GM12892 (cell line): Measurements from ENCODE around the gene MMEL1.

Experiments used
- DNase-seq: peaks from one replicate; pipeline ENCODE4 v3.0.0; 2011; ENCODE audit not compliant: insufficient read length
- FAIRE-seq: peaks from 2 replicates; lab custom pipeline; 2011; peaks lifted over from hg19 to GRCh38; lab: Jason Lieb, UNC
- POLR2A ChIP-seq: IDR thresholded peaks from 2 replicates; pipeline ENCODE4 v1.6.1; 2011; ENCODE audit warnings: low read depth, low read length, control low read depth
- POLR2AphosphoS5 ChIP-seq: IDR thresholded peaks from 2 replicates; pipeline ENCODE4 v1.6.1; 2011; ENCODE audit warnings: low read depth, low read length, control low read depth
- TAF1 ChIP-seq: IDR thresholded peaks from 2 replicates; pipeline ENCODE4 v1.6.1; 2011; ENCODE audit warnings: low read depth, mild to moderate bottlenecking, control low read depth, low read length, borderline replicate concordance

The MMEL1 gene

DNA sequence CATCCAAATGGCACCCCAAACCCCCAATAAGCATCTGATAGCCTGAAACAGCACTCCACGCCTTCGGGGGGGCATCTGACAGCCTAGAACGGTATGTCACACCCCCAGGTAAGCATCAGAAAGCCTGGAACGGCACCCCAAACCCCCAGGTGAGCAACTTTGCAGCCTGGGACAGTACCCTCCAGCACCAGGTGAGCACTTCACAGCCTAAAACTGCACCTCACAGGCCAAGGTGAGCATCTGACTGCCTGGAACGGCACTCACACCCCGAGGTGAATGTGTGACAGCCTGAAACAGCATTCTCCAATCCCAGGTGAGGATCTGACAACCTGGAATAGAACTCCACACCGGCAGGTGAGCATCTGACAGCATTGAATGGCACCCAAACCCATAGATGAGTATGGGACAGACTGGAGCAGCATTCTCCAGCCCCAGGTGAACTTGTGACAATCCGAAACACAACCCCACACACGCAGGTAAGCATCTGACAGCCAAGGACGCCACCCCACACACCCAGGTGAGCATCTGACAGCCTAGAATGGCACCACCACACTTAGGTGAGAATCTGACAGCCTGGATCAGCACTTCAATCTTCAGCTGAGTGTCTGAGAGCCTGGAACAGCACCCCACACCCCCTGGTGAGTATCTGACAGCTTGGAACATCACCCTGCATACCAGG is 18.3 kb upstream of the MMEL1 start:
- DNase-seq (no peak), FAIRE-seq (no peak)
- TF ChIP-seq TAF1 (no peak), POLR2AphosphoS5 (no peak), POLR2A (no peak)

- no peak for TF ChIP-seq TAF1
- no peak for TF ChIP-seq POLR2A
- TF ChIP-seq POLR2AphosphoS5: no peak
- DNase-seq (no peak), FAIRE-seq (no peak)
Measured at GRCh38 chr1:2646837-2647236, 14.0 kb upstream of the MMEL1 start.

- TF ChIP-seq POLR2A: no peak
- TF ChIP-seq TAF1: no peak
- TF ChIP-seq POLR2AphosphoS5: no peak
- no peak for FAIRE-seq
- DNase-seq: no peak
Measured at GRCh38 chr1:2645776-2646175, 13.0 kb upstream of the MMEL1 start.

DNA sequence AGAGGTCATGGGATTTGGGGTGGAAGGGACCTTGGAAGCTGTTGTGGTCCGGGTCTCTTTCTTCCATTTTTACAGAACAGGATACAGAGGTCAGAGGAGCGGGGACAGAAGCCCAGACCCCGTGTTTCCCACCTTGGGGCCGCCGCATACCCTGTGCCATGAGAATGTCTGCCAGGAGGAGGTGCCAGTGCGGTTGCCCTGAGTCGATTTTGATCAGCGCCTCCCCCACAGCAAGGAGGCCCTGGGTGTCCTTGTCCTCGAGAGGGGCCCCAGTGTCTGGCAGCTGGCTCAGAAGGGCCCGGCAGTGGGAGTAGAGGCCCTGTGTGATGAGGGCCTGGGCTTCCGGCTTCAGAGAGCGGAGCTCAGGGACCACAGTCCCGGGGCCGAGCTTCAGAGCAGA is 12.3 kb upstream of the MMEL1 start:
- TF ChIP-seq TAF1 (no peak), POLR2AphosphoS5 (no peak), POLR2A (no peak)
- no peak for FAIRE-seq
- no peak for DNase-seq

- no peak for FAIRE-seq
- no peak for TF ChIP-seq POLR2A
- no peak for TF ChIP-seq TAF1
- TF ChIP-seq POLR2AphosphoS5: no peak
- no peak for DNase-seq
Measured at GRCh38 chr1:2644591-2645101, 11.8 kb upstream of the MMEL1 start.

DNA sequence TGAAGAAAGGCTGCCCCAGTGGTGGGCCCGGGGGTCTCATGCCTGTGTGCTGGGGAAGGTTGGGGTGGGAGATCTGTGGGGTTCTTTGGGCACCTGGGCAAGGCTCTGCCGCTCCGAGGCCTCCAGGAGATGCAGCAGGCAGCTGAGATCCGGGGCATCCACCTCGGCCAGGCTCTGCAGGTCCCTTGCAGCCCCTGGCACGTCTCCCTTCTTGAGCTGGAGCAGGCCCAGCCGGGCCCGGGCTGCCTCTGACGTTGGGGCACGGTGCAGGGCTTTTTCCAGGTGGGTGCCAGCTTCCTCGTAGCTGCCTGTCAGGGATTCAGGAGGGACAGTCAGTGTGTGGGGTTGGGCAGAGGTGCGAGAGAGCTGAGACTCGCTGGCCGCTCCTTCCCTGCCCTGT is 11.4 kb upstream of the MMEL1 start:
- DNase-seq (no peak), FAIRE-seq (no peak)
- TF ChIP-seq POLR2A (no peak), TAF1 (no peak), POLR2AphosphoS5 (no peak)

DNA sequence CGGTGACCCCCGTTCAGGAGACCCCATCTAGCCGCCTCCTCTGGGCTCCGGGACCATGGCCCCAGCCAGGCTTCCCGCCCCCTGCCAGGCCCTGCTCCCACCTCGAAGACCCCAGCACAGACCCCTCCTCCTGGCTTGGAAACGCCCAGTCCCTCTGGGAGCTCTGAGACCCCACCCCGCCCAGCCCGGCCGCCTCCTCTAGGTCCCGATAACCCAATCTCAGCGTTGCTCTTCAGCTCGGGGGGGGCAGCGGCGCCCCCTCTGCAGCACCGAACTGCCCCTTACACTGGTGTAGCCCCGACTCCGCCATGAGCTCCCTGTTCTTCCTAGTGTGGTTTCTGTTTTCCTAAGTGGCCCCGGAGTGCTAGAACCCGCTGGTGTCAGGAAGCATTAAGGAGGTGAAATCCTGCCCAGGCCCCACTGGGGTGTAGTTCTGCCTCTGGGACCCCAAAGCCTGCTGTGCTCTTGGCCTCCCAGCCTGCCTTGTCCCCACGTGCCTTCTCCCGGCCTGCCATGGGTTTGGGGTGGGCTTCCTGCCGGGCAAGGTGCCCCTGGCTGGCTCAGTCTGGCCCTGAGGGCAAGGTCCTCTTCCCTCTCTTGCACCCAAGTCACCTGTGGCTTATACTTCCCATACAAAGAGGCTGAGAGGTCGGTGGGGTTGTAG is 10.7 kb upstream of the MMEL1 start:
- TF ChIP-seq POLR2AphosphoS5 (no peak), TAF1 (no peak), POLR2A (no peak)
- no peak for DNase-seq
- no peak for FAIRE-seq

DNA sequence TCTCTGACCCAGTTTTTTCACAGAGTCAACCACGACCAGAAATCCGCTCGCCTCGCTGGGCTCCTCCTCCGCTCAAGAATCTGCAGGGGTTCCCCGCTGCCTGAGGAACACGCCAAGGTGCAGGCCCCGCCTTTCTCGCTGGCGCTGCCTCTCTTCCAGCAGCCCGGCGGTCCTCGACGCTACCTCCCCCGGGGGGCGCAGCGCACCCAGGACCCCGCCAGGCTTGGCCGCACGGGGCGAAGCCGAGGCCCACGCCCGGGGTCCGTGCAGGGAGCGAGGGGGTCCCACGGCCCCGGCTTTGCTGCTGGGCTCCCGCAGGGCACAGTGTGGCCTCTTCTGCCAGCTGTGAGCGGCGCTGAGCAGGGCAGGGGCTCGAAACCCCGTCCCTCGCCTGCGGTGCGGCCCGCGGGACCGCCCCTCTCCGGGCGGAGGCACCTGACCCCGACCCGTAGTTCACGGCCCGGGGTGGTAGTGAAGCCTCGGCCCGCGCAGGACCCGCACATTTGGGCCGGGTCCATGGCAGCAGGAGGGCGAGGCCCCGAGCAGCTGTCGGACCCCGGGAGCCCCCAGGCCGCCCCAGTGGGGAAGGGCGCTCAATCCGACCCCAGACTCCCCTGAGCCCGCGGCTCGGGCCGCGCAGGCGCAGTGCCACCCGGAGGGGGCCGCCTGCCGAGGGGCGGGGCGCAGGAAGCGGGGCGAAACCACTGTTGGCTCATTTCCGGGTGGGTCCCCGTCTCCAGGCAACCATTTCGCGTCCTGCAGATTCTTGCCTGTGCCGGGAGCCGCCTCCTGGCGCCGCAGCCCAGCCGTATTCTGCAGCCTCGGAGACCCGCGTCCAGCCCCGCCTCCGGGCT is 10.0 kb upstream of the MMEL1 start:
- peak; percentile 96 for FAIRE-seq
- DNase-seq: peak; percentile 100
- TF ChIP-seq POLR2AphosphoS5: no peak
- peak; percentile 53; the same call in 1 of the 2 replicates for TF ChIP-seq POLR2A
- no peak for TF ChIP-seq TAF1

DNA sequence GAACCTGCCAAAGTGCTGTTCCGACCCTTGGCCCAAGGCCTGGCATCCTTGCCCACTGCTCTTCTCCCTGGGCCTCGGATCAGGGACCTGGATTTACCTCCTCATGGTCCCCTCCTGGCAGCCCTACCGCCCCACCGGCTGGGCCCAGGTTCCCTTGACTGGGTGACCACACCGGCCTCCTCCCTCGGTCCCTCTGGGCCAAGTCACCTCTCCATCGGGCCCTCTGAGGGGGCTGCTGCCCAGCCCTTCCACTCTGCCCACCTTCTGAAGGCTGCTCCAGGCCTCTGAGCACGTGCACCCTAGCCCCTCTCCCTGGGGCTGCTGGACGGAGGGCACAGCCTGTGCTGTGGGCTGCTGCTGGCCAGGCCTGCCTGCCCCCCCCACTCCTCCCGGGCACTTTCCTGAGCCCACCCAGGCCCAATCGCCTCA is 9.3 kb upstream of the MMEL1 start:
- FAIRE-seq (no peak), DNase-seq (no peak)
- TF ChIP-seq POLR2A (no peak), POLR2AphosphoS5 (no peak), TAF1 (no peak)

- no peak for DNase-seq
- FAIRE-seq: no peak
- TF ChIP-seq POLR2AphosphoS5 (no peak), POLR2A (no peak), TAF1 (no peak)
Measured at GRCh38 chr1:2641381-2642130, 8.7 kb upstream of the MMEL1 start.

DNA sequence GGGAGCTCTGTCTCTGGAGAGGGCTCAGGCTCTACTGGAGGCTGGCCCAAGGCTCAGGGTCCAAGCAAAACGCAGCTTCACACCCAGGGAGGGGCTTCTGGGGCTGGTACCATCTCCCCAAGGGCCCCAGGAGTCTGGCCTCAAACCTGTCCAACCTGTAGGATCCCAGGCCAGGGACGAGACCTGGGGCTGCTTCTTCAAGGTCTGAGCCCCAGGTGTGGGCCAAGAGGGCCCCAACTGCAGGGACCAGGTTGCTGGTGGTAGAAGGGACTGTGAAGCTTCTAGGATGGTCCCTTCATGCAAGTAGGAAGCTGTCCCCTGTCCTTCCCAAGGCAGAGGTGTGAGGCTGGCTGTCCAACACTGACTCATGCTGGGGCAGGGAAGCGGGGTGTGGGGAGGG is 7.8 kb upstream of the MMEL1 start:
- no peak for TF ChIP-seq POLR2AphosphoS5
- no peak for TF ChIP-seq TAF1
- TF ChIP-seq POLR2A: no peak
- DNase-seq (no peak), FAIRE-seq (no peak)
